ENCODE measurements around the gene PLEKHG7. TPM values are rescaled to one million over a fixed set of nuclear protein-coding genes. Genes with fewer than 3 reads are reported as not detected.

PLEKHG7 gene
- total RNA-seq, 8 experiments from 2014 or later, result 0.05 to 0.91 (median 0.20) TPM

DNA sequence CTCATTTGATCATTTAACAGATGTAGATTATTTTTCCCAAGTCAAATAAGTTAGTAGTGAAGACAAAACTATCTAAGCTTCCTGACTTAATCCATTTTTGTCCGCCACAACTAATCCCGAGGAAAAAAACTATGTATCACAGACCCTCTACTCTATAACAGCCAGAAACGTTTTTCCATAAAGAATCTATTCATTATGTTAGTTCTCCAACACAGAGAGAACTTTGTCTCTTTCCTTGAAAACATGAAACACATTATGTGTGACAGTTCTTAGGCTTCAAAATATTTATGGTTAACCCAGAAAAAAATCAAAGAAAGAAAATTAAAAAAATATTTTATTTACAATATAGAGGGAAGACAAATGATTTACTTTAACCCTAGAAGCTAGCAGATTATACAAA lies 100.1 kb downstream of the PLEKHG7 start:
- no peak for ATAC-seq (replicated peaks in 6 of 8)
- in situ Hi-C loops (cut with MboI; ENCODE audit: low pct_unique_long_range_greater_than_20kb in 2 of 9, low sequenced_read_pairs in 9 of 9, unreplicated experiment in 9 of 9), result no loop called here
- WGBS, 10 experiments, result 20 to 100% (median 77%) methylated on average over 1 to 3 of the region's 3 CpGs; no CpG with 5 or more reads in 1 of the 10 experiments
- Histone ChIP-seq H3K4me1 (replicated peaks in 1 of 2) (no peaks in the 10 kb centered on the region), H3K4me3 (no peak overlapping the region), H3K27ac (no peak overlapping the region)

DNA sequence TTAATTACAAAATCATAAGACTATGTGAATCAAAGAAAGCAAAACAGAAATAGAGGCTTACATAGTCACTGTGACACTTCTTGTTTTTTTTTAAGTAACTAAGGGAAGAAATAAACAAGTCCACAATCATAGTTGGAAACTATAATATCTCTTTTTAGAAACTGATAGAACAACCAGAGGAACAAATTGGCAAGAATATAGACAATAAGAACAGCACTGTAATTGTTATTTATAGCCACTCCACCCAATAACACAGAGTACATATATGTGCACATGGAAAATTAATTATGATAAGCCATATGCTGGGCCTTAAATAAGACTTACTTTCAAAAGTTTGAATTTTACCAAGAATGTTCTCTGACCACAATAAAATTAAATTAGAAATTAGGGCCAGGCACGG lies 101.1 kb downstream of the PLEKHG7 start:
- ATAC-seq (replicated peaks in 6 of 8), result peak in 1 of 8 experiments; percentile 55
- Histone ChIP-seq H3K4me3 (no peak overlapping the region), H3K27ac (no peak overlapping the region), H3K4me1 (replicated peaks in 1 of 2) (no peaks in the 10 kb centered on the region)
- WGBS, 10 experiments, result 57 to 100% (median 100%) methylated on average over 1 of the region's 1 CpG; no CpG with 5 or more reads in 7 of the 10 experiments
- in situ Hi-C loops (cut with MboI; ENCODE audit: low pct_unique_long_range_greater_than_20kb in 2 of 9, low sequenced_read_pairs in 9 of 9, unreplicated experiment in 9 of 9), result no loop called here

DNA sequence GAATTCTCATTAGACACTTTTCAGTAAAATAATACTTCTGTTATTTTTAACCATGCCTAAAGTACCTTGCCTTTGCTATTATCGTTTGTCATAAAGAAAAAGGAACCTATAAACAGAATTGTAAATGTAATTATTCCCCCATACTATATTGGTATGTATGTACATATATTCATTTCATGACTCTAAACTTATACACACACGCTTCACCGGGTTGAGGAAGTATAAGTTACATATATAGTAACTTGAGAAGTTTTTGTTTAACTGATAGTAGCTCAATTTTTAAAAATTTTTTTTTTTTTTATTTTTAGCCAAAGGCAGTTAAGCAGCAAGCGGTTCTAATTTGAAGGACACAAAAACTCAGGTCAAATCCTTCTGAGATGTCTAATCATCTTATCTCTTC lies 107.6 kb downstream of the PLEKHG7 start:
- no peaks in the 10 kb centered on the region for H3K4me1 ChIP-seq (replicated peaks in 1 of 2)
- no peak overlapping the region for H3K27ac ChIP-seq
- in situ Hi-C loops (cut with MboI; ENCODE audit: low pct_unique_long_range_greater_than_20kb in 2 of 9, low sequenced_read_pairs in 9 of 9, unreplicated experiment in 9 of 9), result no loop called here
- peak in 1 of 8 experiments; percentile 82 for ATAC-seq (replicated peaks in 6 of 8)
- WGBS, 10 experiments, result 2 to 100% (median 86%) methylated on average over 1 to 4 of the region's 4 CpGs
- no peak overlapping the region for H3K4me3 ChIP-seq

DNA sequence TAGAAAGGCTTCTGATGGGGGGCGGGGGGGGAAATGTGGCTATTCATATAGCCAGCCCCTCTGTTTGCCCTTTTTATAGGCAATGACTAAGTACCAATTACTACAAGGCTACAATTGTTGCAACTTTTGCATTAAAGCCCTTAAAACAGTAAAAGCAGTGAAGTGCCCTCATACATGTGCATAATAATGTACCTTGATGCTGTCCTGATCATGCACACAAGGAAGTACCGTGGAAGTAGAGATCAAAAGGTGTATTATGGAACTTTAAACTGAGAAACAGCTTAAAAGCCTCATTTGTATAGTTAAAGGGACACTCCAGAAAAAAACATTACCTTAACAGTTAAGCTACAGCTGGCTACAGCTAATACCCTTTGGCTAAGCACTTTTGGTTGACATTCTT lies 111.8 kb downstream of the PLEKHG7 start:
- H3K27ac ChIP-seq, result no peak overlapping the region
- H3K4me1 ChIP-seq (replicated peaks in 1 of 2), result no peaks in the 10 kb centered on the region
- in situ Hi-C loops (cut with MboI; ENCODE audit: low pct_unique_long_range_greater_than_20kb in 2 of 9, low sequenced_read_pairs in 9 of 9, unreplicated experiment in 9 of 9), result no loop called here
- no peak overlapping the region for H3K4me3 ChIP-seq
- WGBS, 10 experiments, result 33 to 100% (median 86%) methylated on average over 1 to 2 of the region's 2 CpGs; no CpG with 5 or more reads in 1 of the 10 experiments
- no peak for ATAC-seq (replicated peaks in 6 of 8)

DNA sequence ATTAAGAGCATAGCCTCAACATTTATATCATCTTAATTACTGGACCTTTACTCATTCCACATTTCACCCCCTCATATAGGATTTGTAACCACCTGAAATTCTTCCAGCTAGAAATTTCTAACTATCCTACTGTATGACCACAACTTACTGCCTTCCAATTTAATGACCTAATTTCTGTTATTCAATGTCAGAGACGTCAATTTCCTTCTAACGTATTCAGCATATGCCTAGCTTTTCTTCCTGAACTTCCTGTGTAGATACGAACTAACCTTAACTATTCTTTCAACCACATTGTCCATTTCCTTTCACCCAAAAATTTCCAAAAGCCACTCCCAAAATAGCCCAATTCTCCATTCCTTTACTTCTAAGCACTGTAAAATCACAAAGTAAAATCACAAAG lies 118.4 kb downstream of the PLEKHG7 start:
- 79 to 100% (median 94%) methylated on average over 2 to 3 of the region's 3 CpGs for WGBS, 10 experiments
- in situ Hi-C loops (cut with MboI; ENCODE audit: low pct_unique_long_range_greater_than_20kb in 2 of 9, low sequenced_read_pairs in 9 of 9, unreplicated experiment in 9 of 9), result no loop called here
- Histone ChIP-seq H3K4me1 (replicated peaks in 1 of 2) (no peaks in the 10 kb centered on the region), H3K4me3 (no peak overlapping the region), H3K27ac (no peak overlapping the region)
- no peak for ATAC-seq (replicated peaks in 6 of 8)

Other genes with a start within 250 kb of the PLEKHG7 start
- gene EEA1, start 226.3 kb downstream of the PLEKHG7 start, total RNA-seq, result 10 to 100 TPM; 10.6 to 49.2 (median 19.1) TPM